Measurements from ENCODE around the gene EMC9.

EMC9 gene

DNA sequence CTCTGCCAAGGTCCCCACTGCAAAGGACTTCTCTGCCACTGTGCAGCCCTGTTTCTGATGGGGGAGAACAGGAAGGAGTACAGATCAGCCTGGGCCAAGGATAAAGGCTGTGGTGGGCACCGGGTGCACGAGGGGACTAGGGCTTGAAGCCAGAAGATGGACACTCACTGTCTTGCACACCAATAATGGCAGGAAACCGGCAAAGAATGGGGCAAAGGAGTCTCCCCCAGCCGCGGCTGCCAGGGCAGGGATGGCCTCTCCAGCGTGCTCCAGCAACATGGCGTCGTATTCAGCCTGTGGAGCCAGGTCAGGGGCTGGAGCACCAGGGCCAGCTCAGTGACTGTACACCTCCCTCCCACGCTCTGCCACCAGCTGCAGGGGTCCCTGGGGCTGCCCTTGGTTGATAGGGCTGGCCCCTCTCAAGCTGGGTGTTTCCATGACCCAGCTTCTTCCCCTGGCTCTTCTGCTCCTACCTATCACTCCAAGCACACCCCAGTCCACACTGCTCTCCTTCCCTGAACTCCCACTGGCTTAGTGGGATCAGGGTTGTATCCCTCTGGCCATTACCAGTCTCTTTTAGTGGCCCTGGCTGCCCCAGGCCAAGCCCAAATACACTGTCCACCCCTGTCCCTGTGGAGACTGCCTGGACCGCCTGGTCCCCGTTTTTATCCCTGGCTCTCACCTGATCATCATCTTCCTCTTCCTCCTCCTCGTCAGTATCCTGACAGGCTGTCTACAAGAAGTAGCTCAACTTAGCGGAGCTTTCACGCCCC lies 40.9 kb upstream of the EMC9 start:
- H3K9me3 ChIP-seq (ENCODE audit: low read length) = no peaks in the 10 kb centered on the region
- H3K4me3 ChIP-seq (ENCODE audit: low read length) = no peak overlapping the region
- no peaks in the 10 kb centered on the region for H3K27me3 ChIP-seq (ENCODE audit: insufficient read depth, low read length)
- peaks cover 2% of the 10 kb centered on the region for H3K4me1 ChIP-seq (ENCODE audit: insufficient read depth, low read length)
- H3K36me3 ChIP-seq (ENCODE audit: insufficient read depth, low read length) = peaks cover 82% of the 10 kb centered on the region
- no peak overlapping the region for H2AFZ ChIP-seq (ENCODE audit: low read depth, low read length)

DNA sequence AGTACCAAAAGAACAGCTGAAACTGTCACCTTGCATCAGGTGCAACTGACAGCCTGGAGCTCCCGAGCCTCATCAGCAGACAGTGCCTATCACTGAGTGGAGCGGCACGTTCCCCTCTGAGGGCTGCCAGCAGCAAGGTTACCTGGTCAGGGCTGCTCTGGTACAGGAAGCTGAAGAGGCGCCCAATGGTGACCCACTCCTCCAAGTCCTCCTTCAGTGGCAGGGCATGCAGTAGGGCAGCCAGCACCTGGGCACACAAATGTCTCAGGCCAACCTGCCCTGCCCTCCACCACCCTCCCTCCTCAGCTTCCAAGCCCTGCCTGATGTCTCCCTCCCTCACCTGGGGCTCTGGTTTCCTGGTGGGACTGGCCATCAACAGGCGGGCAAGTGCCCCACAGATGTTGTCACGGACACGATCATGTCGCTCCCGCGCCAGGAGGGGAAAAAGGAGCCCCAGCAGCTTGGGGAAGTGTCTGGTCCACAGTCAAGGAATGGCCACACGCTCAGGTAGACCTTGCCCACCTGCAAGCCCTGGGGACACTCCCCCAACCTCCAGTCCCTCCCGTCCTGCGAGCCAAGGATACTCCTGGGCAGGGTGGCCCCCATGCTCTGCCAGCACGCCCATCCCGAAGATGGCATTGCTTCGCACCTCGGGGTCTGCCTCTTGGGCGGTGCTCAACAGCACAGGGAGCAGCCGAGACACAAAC lies 40.1 kb upstream of the EMC9 start:
- H3K36me3 ChIP-seq (ENCODE audit: insufficient read depth, low read length) = peaks cover 79% of the 10 kb centered on the region
- H3K9me3 ChIP-seq (ENCODE audit: low read length) = no peaks in the 10 kb centered on the region
- H3K27me3 ChIP-seq (ENCODE audit: insufficient read depth, low read length) = no peaks in the 10 kb centered on the region
- H3K4me1 ChIP-seq (ENCODE audit: insufficient read depth, low read length) = no peaks in the 10 kb centered on the region
- H3K4me3 ChIP-seq (ENCODE audit: low read length) = no peak overlapping the region
- no peak overlapping the region for H2AFZ ChIP-seq (ENCODE audit: low read depth, low read length)

DNA sequence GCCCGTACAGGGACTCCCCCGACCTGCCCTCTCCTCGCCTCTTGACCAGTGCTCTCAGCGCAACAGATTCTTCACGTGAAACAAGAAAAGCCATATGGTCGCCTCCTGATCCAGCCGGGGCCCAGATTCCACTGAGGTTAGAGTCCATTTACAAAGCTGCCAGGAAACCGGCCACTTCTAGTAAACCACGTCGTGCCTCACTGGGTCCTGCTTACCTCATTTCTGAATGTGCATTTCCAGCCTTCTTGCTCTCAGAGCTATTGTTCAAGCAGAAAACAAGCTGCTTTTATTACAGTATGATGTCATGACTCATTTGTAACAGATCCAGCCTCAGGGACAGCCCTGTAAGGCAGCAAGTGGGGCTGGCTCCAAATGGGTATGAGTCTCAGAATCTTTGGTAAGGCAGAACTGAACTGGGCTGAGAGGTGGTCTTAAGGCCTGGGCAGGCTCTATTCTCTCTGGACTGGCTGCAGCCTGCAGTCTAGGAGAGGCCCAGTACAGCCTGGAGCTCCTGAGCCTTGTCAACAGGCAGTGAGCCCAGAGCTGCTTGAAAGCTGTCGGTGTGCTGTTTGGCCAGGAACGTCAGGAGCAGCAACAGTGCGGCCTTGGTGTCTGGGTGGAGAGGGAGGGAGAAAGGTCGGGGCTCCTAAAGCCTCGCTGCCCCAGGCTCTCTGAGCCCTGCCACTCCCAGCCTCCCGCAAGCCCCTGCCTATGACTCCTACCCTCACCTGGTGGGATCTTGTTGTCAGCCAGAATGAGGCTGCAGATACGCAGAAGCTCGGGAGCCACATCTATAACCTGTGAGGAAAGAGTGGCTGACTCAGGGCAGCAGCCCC lies 38.8 kb upstream of the EMC9 start:
- no peaks in the 10 kb centered on the region for H3K27me3 ChIP-seq (ENCODE audit: insufficient read depth, low read length)
- H3K4me3 ChIP-seq (ENCODE audit: low read length) = no peak overlapping the region
- peaks cover 67% of the 10 kb centered on the region for H3K36me3 ChIP-seq (ENCODE audit: insufficient read depth, low read length)
- H3K4me1 ChIP-seq (ENCODE audit: insufficient read depth, low read length) = no peaks in the 10 kb centered on the region
- no peaks in the 10 kb centered on the region for H3K9me3 ChIP-seq (ENCODE audit: low read length)
- no peak overlapping the region for H2AFZ ChIP-seq (ENCODE audit: low read depth, low read length)

DNA sequence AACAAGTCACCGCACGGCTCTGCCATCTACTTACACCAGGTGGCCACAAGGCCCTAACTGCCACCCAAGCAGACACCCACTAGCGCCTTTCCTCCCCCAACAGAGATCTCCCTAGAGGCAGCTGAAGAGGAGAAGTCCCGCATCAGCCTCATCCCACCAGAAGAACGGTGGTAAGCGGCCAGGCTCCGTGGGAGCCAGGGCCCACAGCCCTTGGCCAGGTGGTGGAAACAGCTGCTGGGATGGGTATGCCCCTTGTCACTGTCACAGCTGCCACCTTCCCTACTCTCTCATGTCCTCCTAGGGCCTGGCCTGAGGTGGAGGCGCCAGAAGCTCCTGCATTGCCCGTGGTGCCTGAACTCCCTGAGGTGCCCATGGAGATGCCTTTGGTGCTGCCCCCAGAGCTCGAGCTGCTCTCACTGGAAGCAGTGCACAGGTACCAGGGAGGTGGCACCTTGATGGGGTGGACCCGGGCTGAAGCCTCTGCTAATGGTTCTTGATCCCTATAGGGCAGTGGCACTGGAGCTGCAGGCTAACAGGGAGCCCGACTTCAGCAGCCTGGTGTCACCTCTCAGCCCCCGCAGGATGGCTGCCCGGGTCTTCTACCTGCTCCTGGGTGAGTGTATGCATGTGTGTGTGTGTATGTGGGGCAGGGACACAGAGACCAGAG lies 38.0 kb upstream of the EMC9 start:
- peaks cover 59% of the 10 kb centered on the region for H3K36me3 ChIP-seq (ENCODE audit: insufficient read depth, low read length)

DNA sequence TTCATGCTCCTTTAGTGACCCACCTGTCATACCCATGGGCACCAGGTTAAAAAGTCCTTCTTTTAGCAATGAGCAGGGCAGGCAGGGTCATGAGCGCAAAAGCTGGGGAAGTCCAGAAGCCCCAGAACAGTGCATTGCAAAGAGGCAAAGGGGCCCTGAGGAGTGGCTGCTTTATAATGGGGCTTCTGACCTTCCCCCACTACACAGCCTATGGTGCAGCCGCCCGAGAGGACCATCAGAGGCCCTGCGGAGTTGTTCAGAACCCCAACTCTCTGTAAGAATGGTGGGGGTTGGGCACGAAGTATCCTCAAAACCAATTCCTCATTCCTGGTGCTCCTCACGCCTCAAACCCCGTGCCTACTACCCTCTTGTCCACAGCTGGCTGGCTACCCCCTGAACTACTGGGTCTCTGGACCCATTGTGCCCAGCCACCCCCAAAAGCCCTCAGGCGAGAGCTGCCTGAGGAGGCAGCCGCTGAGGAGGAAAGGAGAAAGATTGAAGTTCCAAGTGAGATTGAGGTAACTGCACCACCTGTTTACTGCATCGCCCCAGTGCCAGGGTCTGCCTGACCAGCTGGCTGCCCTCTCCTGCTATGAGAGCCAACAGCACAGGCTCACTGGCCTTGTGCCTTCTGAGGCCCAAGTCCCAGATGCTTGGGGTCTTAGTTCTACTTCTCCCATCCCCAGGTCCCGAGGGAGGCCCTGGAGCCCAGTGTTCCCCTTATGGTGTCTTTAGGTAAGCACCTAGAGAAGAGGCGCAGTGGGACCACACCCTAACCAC lies 37.2 kb upstream of the EMC9 start:
- Histone ChIP-seq H3K4me1 (ENCODE audit: insufficient read depth, low read length) (no peaks in the 10 kb centered on the region), H3K36me3 (ENCODE audit: insufficient read depth, low read length) (peaks cover 51% of the 10 kb centered on the region), H3K27me3 (ENCODE audit: insufficient read depth, low read length) (no peaks in the 10 kb centered on the region), H3K9me3 (ENCODE audit: low read length) (no peaks in the 10 kb centered on the region), H2AFZ (ENCODE audit: low read depth, low read length) (no peak overlapping the region), H3K4me3 (ENCODE audit: low read length) (no peak overlapping the region)

More for the DNA sequence above, 38.0 kb upstream of the EMC9 start:
- Histone ChIP-seq H2AFZ (ENCODE audit: low read depth, low read length) (no peak overlapping the region), H3K4me3 (ENCODE audit: low read length) (no peak overlapping the region), H3K9me3 (ENCODE audit: low read length) (no peaks in the 10 kb centered on the region), H3K27me3 (ENCODE audit: insufficient read depth, low read length) (no peaks in the 10 kb centered on the region), H3K4me1 (ENCODE audit: insufficient read depth, low read length) (no peaks in the 10 kb centered on the region)

DNA sequence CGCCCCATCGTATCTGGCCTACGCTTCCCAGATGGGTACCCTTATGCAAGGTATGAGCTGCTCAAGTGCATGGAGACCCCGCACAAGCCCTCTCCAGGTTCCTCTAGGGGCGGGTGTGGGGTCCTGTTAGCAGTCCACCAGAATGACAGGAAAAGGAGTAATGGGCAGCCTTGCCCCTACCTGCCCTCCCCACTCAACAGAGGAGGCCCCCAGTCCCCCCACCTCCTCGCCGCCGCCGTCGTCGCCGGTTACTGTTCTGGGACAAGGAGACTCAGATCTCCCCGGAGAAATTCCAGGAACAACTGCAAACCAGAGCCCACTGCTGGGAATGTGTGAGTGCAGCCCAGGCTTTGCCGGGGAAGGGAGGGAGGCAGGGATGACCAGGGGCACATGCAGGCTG lies 36.5 kb upstream of the EMC9 start:
- no peak overlapping the region for H3K4me3 ChIP-seq (ENCODE audit: low read length)
- H2AFZ ChIP-seq (ENCODE audit: low read depth, low read length) = no peak overlapping the region
- H3K4me1 ChIP-seq (ENCODE audit: insufficient read depth, low read length) = no peaks in the 10 kb centered on the region
- peaks cover 45% of the 10 kb centered on the region for H3K36me3 ChIP-seq (ENCODE audit: insufficient read depth, low read length)
- H3K27me3 ChIP-seq (ENCODE audit: insufficient read depth, low read length) = no peaks in the 10 kb centered on the region
- H3K9me3 ChIP-seq (ENCODE audit: low read length) = no peaks in the 10 kb centered on the region

DNA sequence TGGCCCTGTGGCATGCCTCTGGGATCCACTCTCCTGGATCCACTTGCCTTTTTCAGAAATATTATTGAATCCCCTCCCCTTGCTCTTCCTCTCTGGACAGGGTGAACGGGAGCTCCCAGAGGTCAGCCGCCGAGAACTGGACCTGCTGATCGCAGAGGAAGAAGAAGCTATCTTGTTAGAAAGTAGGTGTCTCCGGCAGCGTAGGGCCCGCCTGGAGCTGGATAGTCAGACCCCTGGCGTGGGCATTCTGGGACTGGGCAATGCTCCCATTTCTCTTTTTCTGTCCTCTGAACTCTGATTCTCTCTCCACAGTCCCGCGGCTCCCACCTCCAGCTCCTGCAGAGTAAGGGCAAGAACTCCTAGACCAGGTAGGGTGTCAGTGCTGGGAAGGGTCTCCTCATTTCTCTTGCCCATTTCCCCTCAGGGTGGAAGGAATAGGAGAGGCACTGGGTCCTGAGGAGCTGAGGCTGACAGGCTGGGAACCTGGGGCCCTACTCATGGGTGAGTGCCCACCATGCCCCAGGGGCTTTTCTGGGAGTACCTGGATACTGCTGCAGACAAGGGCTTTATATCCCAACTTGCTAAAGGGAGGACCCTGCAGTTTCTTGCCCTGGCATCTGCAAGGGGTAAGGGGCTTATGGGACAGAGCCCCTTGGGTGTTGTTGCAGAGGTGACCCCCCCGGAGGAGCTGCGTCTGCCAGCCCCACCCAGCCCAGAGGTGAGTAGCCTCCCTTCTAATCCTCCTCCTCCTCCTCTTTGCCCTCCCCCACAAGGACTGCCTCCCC lies 35.8 kb upstream of the EMC9 start:
- H3K4me3 ChIP-seq (ENCODE audit: low read length) = no peak overlapping the region
- H3K27me3 ChIP-seq (ENCODE audit: insufficient read depth, low read length) = no peaks in the 10 kb centered on the region
- H3K9me3 ChIP-seq (ENCODE audit: low read length) = no peaks in the 10 kb centered on the region
- no peaks in the 10 kb centered on the region for H3K4me1 ChIP-seq (ENCODE audit: insufficient read depth, low read length)
- no peak overlapping the region for H2AFZ ChIP-seq (ENCODE audit: low read depth, low read length)
- H3K36me3 ChIP-seq (ENCODE audit: insufficient read depth, low read length) = peaks cover 39% of the 10 kb centered on the region

DNA sequence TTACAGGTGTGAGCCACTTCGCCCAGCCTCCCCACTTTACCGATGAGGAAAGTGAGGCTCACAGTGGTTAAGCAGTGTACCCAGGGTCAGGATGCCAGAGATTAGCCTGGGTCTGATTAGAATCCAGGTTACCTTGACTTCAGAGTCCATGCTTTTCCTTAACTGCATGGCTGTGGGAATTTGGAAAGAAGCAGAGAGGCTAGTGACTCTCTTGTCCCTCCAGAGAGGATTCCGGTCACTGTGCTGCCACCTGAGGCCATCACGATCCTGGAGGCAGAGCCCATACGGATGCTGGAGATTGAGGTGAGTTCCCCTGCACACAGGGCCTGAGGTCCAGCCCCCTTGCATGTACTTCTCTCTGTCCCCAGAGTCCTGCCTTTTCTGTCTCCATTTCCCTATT lies 35.2 kb upstream of the EMC9 start:
- Histone ChIP-seq H3K27me3 (ENCODE audit: insufficient read depth, low read length) (no peaks in the 10 kb centered on the region), H2AFZ (ENCODE audit: low read depth, low read length) (no peak overlapping the region), H3K9me3 (ENCODE audit: low read length) (no peaks in the 10 kb centered on the region), H3K4me1 (ENCODE audit: insufficient read depth, low read length) (no peaks in the 10 kb centered on the region), H3K36me3 (ENCODE audit: insufficient read depth, low read length) (peaks cover 32% of the 10 kb centered on the region), H3K4me3 (ENCODE audit: low read length) (no peak overlapping the region)

DNA sequence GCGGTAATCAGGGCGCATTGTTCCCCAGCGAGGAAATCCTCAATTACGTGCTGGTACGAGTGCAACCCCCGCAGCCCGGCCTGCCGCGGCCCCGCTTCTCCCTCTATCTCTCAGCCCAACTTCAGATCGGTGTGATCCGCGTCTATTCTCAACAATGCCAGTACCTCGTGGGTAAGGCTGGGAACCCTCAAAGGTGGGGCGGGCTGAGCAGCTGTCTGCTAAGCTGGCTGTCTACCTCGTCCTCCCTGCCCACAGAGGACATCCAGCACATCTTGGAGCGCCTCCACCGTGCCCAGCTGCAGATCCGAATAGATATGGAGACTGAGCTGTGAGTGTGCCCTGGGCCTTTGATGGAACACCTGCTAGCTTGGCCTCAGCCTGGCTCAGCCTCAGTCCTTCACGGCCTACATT lies 31.5 kb upstream of the EMC9 start:
- Histone ChIP-seq H2AFZ (ENCODE audit: low read depth, low read length) (no peak overlapping the region), H3K27me3 (ENCODE audit: insufficient read depth, low read length) (no peaks in the 10 kb centered on the region), H3K36me3 (ENCODE audit: insufficient read depth, low read length) (peaks cover 4% of the 10 kb centered on the region), H3K4me1 (ENCODE audit: insufficient read depth, low read length) (no peaks in the 10 kb centered on the region), H3K9me3 (ENCODE audit: low read length) (no peaks in the 10 kb centered on the region), H3K4me3 (ENCODE audit: low read length) (no peak overlapping the region)

DNA sequence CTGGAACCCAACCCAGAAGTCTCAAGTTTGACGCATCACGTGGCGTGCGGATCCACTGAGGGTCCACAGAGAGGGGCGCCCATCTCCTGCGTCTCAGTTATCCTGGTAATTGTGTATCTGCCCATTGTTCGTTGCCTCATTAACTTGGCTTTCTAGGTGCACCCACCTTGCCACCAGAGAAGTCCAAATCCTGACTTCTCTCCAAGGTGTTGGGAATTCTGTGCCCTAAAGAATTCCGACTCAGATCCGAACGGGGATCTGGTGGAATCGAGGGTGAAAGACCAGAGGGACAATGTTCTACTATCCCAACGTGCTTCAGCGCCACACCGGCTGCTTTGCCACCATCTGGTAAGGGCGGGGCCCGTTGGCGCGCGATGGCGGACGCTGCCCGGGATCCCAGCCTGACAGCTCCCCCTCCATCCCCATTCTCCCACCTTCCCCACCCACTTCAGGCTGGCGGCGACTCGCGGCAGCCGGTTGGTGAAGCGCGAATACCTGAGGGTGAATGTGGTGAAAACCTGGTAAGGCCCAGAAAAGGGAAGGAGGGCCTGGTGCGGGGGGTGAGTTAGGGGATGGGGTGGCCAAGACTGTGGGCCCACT lies 31.0 kb upstream of the EMC9 start:
- Histone ChIP-seq H3K4me1 (ENCODE audit: insufficient read depth, low read length) (no peaks in the 10 kb centered on the region), H3K9me3 (ENCODE audit: low read length) (no peaks in the 10 kb centered on the region), H3K4me3 (ENCODE audit: low read length) (peak overlapping the region; percentile 15), H2AFZ (ENCODE audit: low read depth, low read length) (no peak overlapping the region), H3K36me3 (ENCODE audit: insufficient read depth, low read length) (peaks cover 4% of the 10 kb centered on the region), H3K27me3 (ENCODE audit: insufficient read depth, low read length) (no peaks in the 10 kb centered on the region)

DNA sequence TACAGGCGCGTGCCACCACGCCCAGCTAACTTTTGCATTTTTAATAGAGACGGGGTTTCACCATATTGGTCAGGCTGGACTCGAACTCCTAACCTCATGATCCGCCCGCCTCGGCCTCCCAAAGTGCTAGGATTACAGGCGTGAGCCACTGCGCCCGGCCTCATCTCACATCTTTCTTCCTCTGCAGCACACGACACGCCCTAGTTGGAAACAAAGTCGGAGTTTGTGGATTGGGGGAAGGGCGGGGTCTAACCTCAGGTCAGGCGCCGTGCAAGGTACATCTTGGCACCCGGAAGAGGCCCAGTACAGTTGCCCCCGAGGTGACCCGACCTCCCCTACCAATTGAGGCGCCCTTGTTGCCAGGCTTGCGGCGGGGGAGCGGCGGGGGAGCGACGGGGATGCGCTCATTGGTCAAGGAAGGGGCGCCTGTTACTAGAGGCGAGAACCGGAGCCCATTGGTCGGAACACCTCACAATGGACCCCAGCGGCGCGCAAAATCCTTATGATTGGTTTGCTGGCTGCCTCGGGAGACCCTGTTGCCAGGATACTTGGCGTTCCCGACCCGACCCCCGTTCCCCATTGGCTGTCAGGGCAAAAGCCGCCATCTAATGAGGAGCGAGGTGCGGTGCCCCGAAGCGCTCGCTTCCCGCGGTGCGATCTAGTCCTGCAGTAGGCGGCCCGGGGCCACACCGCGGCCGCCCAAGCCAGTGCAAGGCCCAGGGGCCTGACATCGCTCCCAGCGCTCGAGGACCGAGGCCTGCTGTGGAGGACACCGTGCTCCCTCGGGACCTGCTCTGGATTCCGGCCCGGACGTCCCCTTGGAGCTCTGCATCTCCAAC lies 30.2 kb upstream of the EMC9 start, which contains the start of gene REC8:
Gene REC8, plus strand, starts transcription at position 659 of the 839 bp plus-strand sequence. CDS start 473 bp downstream, outside the sequence.
- Histone ChIP-seq H3K36me3 (ENCODE audit: insufficient read depth, low read length) (peaks cover 3% of the 10 kb centered on the region), H2AFZ (ENCODE audit: low read depth, low read length) (no peak within 1 kb of the TSS), H3K9me3 (ENCODE audit: low read length) (no peaks in the 10 kb centered on the region), H3K4me1 (ENCODE audit: insufficient read depth, low read length) (no peaks in the 10 kb centered on the region), H3K4me3 (ENCODE audit: low read length) (peak within 1 kb of the TSS; percentile 15), H3K27me3 (ENCODE audit: insufficient read depth, low read length) (no peaks in the 10 kb centered on the region)

Measured in neuron (in vitro differentiated cells).